HG03039 (cell line): Measurements from ENCODE around the gene RYR2.
"Not testable (repeated sequence)": the region's sequence is repeated elsewhere in the genome, so short reads cannot be mapped to it uniquely, and the experiment has no call there.

Source experiments
- ATAC-seq: cut with Tn5 transposase; IDR thresholded peaks from one replicate; pipeline ENCODE4 v1.9.1; 2021; ENCODE audit warnings: mild to moderate bottlenecking, moderate library complexity; ENCODE audit not compliant: unreplicated experiment

Gene RYR2

DNA sequence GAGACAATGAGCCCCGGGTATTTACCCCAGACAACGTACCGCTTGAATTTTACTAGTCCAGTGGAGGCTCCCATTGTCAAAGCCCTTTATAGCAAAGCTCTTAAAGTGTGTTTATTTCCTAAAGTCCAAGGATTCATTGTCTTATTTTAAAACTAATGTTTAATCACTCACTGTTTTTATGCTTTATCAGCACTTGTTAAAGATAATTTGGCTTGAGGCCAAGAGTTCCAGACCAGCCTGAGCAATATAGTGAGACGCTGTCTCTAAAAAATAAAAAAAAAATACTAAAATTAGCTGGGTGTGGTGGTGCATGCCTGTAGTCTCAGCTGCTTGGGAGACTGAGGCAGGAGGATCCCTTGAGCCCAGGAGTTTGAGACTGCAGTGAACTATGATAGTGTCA is 202.8 kb downstream of the RYR2 start:
- no peak for ATAC-seq

DNA sequence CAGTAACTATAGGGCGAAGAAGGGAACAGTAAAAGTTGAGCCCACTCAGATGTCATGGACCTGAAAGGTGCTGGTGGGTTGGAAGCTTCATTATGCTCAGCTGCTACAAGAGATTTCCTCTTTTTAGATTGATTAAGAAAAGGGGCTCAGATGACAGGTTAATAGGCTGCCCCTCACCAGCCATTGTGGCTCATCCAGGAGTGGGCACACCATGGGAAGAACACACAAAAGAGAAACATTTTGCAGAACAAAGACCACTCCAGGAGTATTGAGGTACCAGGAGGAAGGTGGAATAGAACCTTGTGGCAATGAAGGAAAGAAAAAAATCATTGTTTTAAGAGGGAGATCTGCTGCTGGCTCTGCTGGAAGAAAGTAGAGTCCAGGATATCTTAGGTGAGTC is 205.5 kb downstream of the RYR2 start:
- no peak for ATAC-seq

GRCh38 chr1:237249120-237249519 is 207.1 kb downstream of the RYR2 start:
- no peak for ATAC-seq

DNA sequence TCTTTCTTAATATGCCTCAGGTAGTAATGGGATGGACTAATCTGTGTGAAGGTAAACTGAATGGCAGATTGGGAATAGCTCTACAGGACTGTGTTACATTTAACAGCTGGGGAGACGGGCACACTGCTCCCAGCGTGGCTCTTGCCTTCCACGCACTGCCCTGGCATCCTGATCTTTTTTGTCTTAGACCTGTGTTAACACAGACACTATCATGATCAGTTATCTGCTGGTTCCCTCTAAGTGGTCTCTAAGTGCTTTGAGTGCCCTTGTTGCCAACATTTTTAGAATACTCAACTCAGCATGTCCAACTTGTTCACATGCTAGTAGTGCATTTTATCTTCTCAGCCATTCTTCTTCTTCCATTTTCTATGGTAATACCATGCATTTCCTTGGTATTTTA is 208.1 kb downstream of the RYR2 start:
- ATAC-seq: no peak

DNA sequence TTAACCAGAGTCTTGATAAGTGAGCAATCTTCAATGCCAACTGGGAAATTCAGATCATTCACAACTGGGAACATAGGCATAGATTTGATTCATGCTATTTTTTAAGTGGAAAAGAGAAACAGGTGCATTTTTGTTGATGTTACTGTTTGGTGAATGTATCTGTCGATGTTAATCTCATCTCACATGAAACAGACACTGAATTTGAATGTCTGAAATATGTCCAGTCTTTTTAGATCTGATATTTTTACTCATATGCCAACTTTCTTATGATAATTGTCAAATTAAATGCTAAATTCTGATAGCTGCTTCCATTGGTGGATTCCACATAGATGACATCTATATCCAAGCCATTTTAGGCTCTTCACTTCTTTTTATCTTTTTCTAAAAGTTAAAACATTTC is 213.1 kb downstream of the RYR2 start:
- no peak for ATAC-seq

DNA sequence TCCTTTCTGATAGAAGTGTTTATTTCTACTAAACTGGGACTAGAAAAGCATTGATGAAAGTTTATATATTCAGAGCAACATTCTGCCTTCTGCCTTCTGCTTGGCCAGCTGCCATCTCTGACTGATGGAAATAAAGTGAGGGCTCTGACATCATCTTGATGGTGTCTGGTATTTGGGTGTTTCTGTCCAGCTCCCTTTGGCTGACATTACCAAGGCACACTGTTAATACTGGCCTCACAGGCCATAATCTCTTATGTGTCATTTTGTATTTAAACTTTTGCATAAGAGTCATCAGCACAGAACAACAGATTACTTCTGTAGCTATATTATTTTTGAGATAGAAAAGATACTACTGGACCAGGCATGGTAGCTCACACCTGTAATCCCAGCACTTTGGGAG is 216.9 kb downstream of the RYR2 start:
- ATAC-seq: no peak

- ATAC-seq: no peak
Observed at GRCh38 chr1:237261198-237261597, 219.2 kb downstream of the RYR2 start.

DNA sequence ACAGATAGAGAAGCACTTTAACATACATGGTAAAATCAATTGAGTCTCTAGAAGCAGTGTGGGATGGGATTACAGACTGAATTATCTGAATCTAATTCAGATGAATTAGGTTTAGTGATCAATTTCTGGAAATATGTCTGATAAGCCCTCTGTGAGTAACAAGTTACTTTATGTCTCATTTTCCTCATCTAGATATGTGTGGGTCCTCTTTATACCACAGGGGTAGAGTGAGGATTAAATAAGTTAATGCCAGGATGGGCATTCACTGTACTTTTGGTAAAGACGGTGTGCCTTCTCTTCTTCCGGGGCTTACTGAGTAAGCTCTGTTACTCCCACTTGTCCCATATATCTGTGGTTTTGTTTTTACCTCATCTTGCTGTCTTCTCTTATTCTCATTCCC is 225.8 kb downstream of the RYR2 start:
- no peak for ATAC-seq

GRCh38 chr1:237269938-237270337 is 228.0 kb downstream of the RYR2 start:
- peak; percentile 66 for ATAC-seq

GRCh38 chr1:237270353-237270752 is 228.4 kb downstream of the RYR2 start:
- ATAC-seq: no peak

GRCh38 chr1:237277994-237278393 is 236.0 kb downstream of the RYR2 start:
- ATAC-seq: not testable (repeated sequence)

GRCh38 chr1:237279629-237280028 is 237.6 kb downstream of the RYR2 start:
- ATAC-seq: no peak

DNA sequence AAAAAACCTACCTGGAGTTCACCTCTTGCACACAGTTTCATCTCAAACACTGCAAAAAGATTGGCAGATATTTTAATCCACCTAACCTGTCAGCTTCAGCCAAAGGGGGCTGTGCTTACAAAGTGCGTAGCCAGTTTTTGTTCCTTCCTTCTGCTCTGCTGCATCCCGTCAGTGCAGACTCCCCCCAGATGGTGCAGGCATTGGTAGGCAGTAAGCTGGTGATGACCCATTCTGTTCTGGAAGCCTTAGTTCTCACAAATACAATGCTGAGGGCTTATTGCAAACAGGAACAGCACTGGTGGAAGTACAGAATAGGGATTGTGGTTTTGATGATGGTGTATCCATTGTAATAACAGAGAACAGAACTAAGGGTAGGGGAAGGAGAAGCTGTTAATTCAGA is 239.5 kb downstream of the RYR2 start:
- no peak for ATAC-seq

- ATAC-seq: no peak
Observed at GRCh38 chr1:237282208-237282783, 240.3 kb downstream of the RYR2 start.

DNA sequence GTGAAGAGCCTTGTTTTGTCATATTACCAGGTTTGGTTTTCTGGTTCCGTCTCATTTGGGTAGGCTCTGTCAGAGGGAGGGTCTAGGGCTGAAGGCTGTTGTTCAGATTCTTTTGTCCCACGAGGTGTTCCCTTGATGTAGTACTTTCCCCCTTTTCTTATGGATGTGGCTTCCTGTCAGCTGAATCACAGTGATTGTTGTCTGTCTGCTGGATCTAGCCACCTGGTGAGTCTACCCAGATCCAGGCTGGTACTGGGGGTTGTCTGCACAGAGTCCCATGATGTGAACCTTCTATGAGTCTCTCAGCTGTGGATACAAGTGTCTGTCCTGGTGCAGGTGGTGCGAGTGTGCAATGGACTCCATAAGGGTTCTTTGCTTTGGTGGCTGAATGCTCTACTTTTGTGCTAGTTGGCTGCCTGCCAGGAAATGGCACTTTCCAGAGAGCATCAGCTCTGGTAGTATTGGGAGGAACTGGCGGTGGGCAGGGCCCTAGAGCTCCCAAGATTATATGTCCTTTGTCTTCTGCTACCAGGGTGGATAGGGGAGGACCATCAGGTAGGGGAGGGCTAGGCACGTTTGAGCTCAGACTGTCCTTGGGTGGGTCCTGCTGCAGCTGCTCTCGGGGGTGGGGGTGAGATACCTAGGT is 246.0 kb downstream of the RYR2 start:
- no peak for ATAC-seq

GRCh38 chr1:237293804-237294203 is 251.8 kb downstream of the RYR2 start:
- ATAC-seq: no peak

DNA sequence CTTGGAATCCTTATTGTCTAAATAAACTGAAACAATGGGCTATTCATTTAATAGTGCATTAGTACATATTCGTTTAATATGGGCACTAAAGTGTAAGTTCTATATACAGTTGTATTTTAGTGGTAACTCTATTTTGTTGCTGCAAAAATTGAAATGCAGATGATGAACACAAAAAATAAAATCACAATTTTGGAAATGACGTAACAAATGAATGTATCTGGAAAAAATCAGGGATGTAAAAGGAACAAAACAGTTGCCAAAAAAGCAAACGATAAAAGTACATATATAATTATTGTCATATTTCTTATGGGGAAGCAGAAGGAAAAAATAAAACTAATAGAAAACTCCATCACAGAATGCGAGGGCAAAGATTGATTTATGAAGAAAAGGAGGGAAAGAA is 254.9 kb downstream of the RYR2 start:
- ATAC-seq: no peak

DNA sequence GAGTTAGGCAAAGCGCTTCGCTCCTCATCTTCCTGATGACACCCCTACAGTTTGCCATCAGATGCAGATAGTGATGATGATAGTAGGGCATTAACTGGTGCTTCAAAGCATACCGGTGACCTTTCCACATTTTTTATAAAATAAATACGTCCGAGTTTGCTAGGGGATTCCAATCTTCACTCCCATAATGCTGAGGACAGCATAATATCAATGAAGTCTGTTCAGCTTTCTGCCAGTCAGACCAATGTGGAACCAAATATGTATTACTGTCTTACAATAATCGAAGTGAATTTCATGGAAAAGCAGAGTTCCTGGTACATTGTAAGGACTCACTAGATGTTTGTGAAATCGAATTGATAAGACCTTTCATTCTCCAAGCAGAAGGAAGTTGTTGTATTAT is 258.7 kb downstream of the RYR2 start:
- no peak for ATAC-seq

DNA sequence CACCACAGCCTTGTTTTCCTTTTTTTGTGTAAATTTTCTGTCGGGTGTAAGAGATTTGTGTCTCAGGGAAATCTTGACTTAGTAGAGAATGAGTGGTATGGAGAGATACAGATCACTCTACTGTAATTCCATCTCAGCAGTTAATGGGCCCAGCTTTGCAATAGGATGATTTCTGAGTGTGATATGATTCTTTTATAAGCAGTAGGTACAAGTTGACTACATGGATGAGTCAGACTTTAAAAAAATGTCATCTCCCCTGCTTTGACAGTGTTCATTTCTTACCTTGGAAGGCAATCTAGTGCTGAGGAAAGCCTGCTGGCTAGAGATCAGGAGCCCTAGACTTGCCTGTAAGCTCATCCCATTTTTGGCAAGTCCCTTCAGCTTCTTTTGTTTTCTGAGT is 261.9 kb downstream of the RYR2 start:
- no peak for ATAC-seq

GRCh38 chr1:237306726-237307125 is 264.7 kb downstream of the RYR2 start:
- no peak for ATAC-seq

DNA sequence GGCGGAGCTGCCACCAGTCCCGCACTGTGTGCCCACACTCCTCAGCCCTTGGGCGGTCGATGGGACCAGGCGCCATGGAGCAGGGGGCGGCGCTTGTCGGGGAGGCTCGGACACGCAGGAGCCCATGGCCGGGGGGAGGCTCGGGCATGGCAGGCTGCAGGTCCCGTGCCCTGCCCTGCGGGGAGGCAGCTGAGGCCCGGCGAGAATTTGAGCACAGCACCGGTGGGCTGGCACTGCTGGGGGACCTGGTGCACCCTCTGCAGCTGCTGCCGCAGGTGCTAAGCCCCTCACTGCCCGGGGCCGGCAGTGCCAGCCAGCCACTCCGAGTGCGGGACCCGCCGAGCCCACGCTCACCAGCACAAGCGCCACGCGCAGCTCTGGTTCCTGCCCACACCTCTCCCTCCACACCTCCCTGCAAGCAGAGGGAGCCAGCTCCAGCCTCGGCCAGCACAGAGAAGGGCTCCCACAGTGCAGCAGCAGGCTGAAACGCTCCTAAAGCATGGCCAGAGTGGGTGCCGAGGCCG is 267.7 kb downstream of the RYR2 start:
- ATAC-seq: no peak

DNA sequence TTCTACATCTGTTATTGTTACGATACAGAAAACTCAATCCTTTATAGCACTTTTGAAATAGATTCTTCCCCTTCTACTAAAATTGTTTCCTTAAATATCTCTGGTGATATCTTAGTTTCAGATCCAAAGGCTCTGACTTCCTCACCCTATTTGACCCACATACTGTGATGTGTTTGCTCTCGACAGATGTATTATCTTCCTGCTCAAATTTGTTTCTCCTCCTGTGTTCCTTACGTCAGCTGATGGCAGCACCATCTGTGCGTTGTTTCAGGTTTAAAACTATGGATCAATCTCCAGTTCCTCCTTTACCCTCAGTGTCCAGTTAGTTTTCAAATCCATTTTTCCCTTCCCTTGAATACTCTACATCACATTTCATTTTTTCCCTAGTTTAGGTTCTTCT is 274.4 kb downstream of the RYR2 start:
- ATAC-seq: no peak

DNA sequence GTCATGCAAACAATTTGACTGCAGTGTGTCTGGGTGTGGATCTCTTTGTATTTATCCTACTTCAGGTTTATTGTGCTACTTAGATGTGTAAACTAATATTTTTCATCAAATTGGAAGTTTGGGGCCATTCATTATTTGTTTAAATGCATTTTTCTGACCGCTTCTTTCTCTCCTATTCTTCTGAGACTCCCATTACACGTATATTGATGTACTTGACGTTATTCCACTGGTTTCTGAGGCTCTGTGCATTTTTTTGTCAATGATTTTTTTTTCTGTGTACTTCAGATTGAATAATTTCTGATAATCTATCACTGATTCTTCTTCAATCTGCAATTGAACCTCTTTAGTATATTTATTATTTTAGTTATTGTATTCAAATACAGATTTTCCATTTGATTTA is 276.8 kb downstream of the RYR2 start:
- ATAC-seq: no peak
